Lung (tissue), 12 donors: ENCODE data around the gene RERG. TPM values are rescaled to one million over a fixed set of nuclear protein-coding genes. Genes with fewer than 3 reads are reported as not detected.

ENCODE experiments used
- ATAC-seq: fragments of 200-7000 bp; cut with Tn5 transposase; one replicate; pipeline ENCODE4 v1.9.1; 2020; ENCODE audit warnings: moderate number of reproducible peaks; ENCODE audit not compliant: insufficient read depth, low FRiP score
- DNase-seq, 3 donors: peaks; one replicate each; pipeline ENCODE4 v3.0.0-alpha.2; 2013 to 2017
- H3K27ac ChIP-seq, 2 donors: one replicate each; pipeline ENCODE4 v1.5.1; 2013; ENCODE audit warnings: mild to moderate bottlenecking in 2 of 2, moderate library complexity in 2 of 2, control low read depth in 1 of 2, inconsistent platforms in 1 of 2, low read depth in 1 of 2, low read length in 1 of 2
- H3K27me3 ChIP-seq, 3 donors: one replicate each; pipeline ENCODE4 v1.5.1; 2013; ENCODE audit warnings: low read length in 2 of 3; ENCODE audit not compliant: control insufficient read depth in 3 of 3, insufficient read depth in 3 of 3
- H3K36me3 ChIP-seq, 4 donors: one replicate each; pipeline ENCODE4 v1.5.1; 2013; ENCODE audit warnings: low read length in 4 of 4, mild to moderate bottlenecking in 1 of 4, moderate library complexity in 1 of 4; ENCODE audit not compliant: control insufficient read depth in 4 of 4, insufficient read depth in 4 of 4
- H3K4me1 ChIP-seq, 5 donors: one replicate each; pipeline ENCODE4 v1.5.1; 2013; ENCODE audit warnings: low read length in 5 of 5, mild to moderate bottlenecking in 2 of 5, moderate library complexity in 1 of 5; ENCODE audit not compliant: control insufficient read depth in 5 of 5, insufficient read depth in 5 of 5
- H3K4me3 ChIP-seq: one replicate; pipeline ENCODE4 v1.5.1; 2013; ENCODE audit warnings: mild to moderate bottlenecking, control low read depth, moderate library complexity
- H3K9ac ChIP-seq, 2 donors: one replicate each; pipeline ENCODE4 v1.5.1; 2013; ENCODE audit warnings: low read length in 2 of 2, control low read depth in 1 of 2; ENCODE audit not compliant: insufficient read depth in 1 of 2
- H3K9me3 ChIP-seq, 4 donors: one replicate each; pipeline ENCODE4 v1.5.1; 2013; ENCODE audit warnings: low read length in 3 of 4, mild to moderate bottlenecking in 1 of 4, moderate library complexity in 1 of 4; ENCODE audit not compliant: control insufficient read depth in 4 of 4, insufficient read depth in 3 of 4
- CTCF ChIP-seq: IDR thresholded peaks from 2 replicates; pipeline ENCODE4 v1.5.1; 2012; ENCODE audit warnings: mild to moderate bottlenecking; ENCODE audit errors: control extremely low read depth, extremely low read depth
- WGBS, 2 donors: extraction: QIAGEN DNeasy Blood & Tissue Kit; methylation state at CpG; one replicate each; pipeline ENCODE4 v1.1.7; 2013; 5-methylcytosine and 5-hydroxymethylcytosine counted together
- polyA plus RNA-seq, 2 donors: library from polyadenylated mRNA; stranded (reverse); fragments of 200-250 nt; gene quantifications; one replicate each; pipeline ENCODE4 v1.2.1, GENCODE V29; 2013
- total RNA-seq, 2 donors: library from RNA; depleted of rRNA in 1 of 2; stranded (reverse); fragments of >200 nt in 1 of 2; gene quantifications; one replicate each; pipeline ENCODE4 v1.2.1, GENCODE V29; 2014 to 2021
- donor health status: control.
- donor health status: control.
- donor health status: Bipolar disorder and iron deficiency.
- donor health status: healthy.
- donor health status: DM: yes; HTN: yes; CAD: no.

Gene RERG
- total and polyA plus RNA-seq, 4 donors = 3.3 to 20.1 (median 8.5) TPM

- Histone ChIP-seq H3K4me1 (no peaks in the 10 kb centered on the region), H3K27me3 (peaks cover 0 to 3% (median 0%) of the 10 kb centered on the region in 3 donors), H3K27ac (no peak overlapping the region), H3K36me3 (no peaks in the 10 kb centered on the region), H3K9ac (no peak overlapping the region), H3K9me3 (no peaks in the 10 kb centered on the region), H3K4me3 (no peak overlapping the region)
- no peak for TF ChIP-seq CTCF
- no peak for ATAC-seq
- WGBS, 2 donors = 75 to 80% methylated on average over 4 of the region's 4 CpGs
- no peak for DNase-seq
Observed at GRCh38 chr12:15234508-15234907, 13.3 kb upstream of the RERG start.

- H3K36me3 ChIP-seq = no peaks in the 10 kb centered on the region
- H3K27ac ChIP-seq = no peak overlapping the region
- no peaks in the 10 kb centered on the region for H3K4me1 ChIP-seq
- 60 to 85% methylated on average over 1 of the region's 1 CpG for WGBS, 2 donors
- no peak for ATAC-seq
- no peak for DNase-seq
- H3K27me3 ChIP-seq = peaks cover 0 to 6% (median 0%) of the 10 kb centered on the region in 3 donors
- no peak overlapping the region for H3K4me3 ChIP-seq
- no peak for TF ChIP-seq CTCF
- H3K9me3 ChIP-seq = no peaks in the 10 kb centered on the region
- no peak overlapping the region for H3K9ac ChIP-seq
Observed at GRCh38 chr12:15234011-15234410, 12.8 kb upstream of the RERG start.

- DNase-seq = no peak
Observed at GRCh38 chr12:15232959-15233358, 11.7 kb upstream of the RERG start.

More at GRCh38 chr12:15232959-15233358, 11.7 kb upstream of the RERG start:
- Histone ChIP-seq H3K27me3 (peaks cover 0 to 6% (median 0%) of the 10 kb centered on the region in 3 donors), H3K36me3 (no peaks in the 10 kb centered on the region), H3K9me3 (no peaks in the 10 kb centered on the region), H3K27ac (no peak overlapping the region), H3K4me3 (no peak overlapping the region), H3K9ac (no peak overlapping the region), H3K4me1 (no peaks in the 10 kb centered on the region)
- ATAC-seq = no peak
- no peak for TF ChIP-seq CTCF
- 23 to 31% methylated on average over 1 of the region's 1 CpG for WGBS, 2 donors
